NCI-H460 (cell line): ENCODE data around the gene MGAT5B. TPM values are rescaled to one million over a fixed set of nuclear protein-coding genes. Genes with fewer than 3 reads are reported as not detected.
"Not testable (repeated sequence)": the region's sequence is repeated elsewhere in the genome, so short reads cannot be mapped to it uniquely, and the experiment has no call there.

Source experiments
- DNase-seq: peaks from one replicate; pipeline ENCODE4 v3.0.0-alpha.2; 2016; ENCODE audit warnings: low read depth; ENCODE audit errors: extremely low read depth
- polyA plus RNA-seq: library from polyadenylated mRNA; depleted of rRNA; stranded (reverse); fragments of >200 nt; gene quantifications from 2 replicates; pipeline ENCODE4 v1.2.3, GENCODE V29; 2014; cell fraction: nucleus; rRNA removed
- total RNA-seq: library from RNA; depleted of rRNA; stranded (reverse); fragments of >200 nt; shearing (Covaris generic); gene quantifications from 2 replicates; pipeline ENCODE4 v1.2.3, GENCODE V29; 2014; rRNA removed

The MGAT5B gene
- total RNA-seq, result 0.72 and 1.2 TPM in 2 replicates
- polyA plus RNA-seq, result 0.23 and 2.4 TPM in 2 replicates

DNA sequence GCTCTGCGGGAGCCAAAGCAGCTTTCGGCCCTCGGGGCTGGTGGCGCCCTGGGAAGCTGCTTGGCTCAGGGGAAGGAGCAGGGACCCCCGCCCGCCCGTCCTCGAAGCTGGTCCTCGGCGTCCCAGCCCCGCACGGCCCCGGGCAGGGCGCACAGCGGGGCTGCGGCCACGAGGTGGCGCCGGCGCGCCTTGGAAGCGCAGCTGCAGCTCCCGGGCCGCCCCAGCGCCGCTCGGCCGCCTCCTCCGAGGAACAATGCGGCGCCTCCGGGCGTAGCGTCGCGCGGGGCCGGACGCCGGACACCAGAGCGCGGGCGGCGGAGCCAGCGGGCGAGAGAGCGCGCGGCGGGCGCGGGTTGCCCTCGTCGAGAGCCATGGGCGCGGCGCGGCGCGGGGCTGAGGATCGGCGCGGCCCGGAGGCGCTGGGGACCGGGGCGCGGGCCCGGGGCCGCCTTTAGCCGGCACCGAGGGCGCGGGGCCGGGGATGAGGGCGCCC lies at the start of gene MGAT5B:
TSS of gene MGAT5B (plus strand) at position 229 of the 493 bp plus-strand sequence. CDS start 626 bp downstream, outside the sequence.
- DNase-seq, result peak; percentile 71

- DNase-seq, result no peak
These were observed 48.2 kb upstream of the MGAT5B start for GRCh38 chr17:76820039-76820438.

DNA sequence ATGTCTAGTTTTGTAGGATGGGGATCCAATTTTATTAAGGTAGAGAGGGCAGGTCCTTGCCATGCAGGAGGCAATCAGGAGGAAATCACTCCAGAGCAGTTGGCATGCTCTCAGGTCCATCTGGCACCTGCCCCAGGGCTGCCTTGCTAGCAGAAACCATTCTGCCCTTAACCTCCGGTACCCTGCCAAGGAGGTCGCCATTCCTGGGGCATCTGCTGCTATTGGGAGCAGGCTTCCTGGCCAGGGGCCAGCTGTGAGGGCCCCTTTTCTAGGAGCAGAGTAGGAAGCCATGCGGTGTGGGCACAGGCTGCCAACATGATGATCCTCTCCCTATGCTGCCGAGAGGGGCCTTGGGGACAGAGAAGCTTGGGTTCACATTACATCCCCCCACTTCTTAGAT lies 47.6 kb upstream of the MGAT5B start:
- no peak for DNase-seq

GRCh38 chr17:76822184-76822778 lies 45.9 kb upstream of the MGAT5B start:
- DNase-seq, result no peak

GRCh38 chr17:76824093-76824492 lies 44.1 kb upstream of the MGAT5B start:
- DNase-seq, result no peak

- no peak for DNase-seq
These were observed 41.7 kb upstream of the MGAT5B start for GRCh38 chr17:76826330-76827068.

GRCh38 chr17:76827736-76828135 lies 40.5 kb upstream of the MGAT5B start:
- no peak for DNase-seq

DNA sequence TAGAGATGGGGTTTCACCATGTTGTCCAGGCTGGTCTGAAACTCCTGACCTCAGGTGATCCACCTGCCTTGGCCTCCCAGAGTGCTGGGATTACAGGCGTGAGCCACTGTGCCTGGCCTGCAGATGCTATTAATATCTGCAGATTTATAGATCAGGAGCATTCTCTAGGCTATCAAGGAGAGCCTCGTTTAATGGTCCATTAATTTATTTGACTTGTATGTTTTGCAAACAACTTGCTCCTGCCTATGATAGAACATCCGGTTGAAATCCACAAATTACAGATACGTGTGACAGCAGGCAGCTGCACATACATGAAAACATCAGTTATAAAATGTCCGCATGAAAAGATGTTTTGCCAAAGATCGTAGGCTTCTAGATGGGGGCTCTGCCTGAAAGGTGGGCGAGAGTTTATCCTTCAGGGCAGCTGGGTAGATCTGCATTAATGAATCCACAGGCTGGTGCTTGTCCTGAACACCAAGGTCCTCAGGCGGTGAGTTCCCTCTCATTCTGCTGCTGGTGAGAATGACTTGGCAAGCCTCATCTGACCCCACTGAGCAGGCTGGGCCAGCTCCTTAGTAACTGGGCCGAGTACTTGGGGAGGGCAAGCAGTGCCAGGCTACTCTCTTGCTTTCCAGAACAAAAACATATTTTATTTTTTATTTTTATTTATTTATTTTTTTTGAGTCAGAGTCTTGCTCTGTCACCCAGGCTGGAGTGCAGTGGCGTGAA lies 37.1 kb upstream of the MGAT5B start:
- no peak for DNase-seq

- no peak for DNase-seq
These were observed 35.1 kb upstream of the MGAT5B start for GRCh38 chr17:76833034-76833644.

GRCh38 chr17:76833747-76834146 lies 34.5 kb upstream of the MGAT5B start:
- no peak for DNase-seq

- DNase-seq, result no peak
These were observed 33.3 kb upstream of the MGAT5B start for GRCh38 chr17:76834870-76835269.

DNA sequence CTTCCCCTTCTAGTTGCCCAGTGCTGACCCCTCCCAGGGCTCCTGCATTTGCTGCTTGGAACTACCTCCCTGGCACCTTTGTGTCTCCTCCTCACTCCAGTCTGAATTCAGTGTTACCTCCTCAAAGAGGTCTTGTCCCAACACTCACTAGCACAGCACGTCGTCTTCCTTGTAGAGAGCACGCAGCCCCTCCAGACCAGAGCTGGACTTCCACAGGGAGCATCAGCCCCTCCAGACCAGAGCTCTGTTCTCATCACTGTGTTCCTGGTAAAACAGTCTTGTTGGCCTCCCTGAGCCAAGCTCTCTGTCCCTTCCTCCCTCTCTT lies 27.8 kb upstream of the MGAT5B start:
- DNase-seq, result no peak

DNA sequence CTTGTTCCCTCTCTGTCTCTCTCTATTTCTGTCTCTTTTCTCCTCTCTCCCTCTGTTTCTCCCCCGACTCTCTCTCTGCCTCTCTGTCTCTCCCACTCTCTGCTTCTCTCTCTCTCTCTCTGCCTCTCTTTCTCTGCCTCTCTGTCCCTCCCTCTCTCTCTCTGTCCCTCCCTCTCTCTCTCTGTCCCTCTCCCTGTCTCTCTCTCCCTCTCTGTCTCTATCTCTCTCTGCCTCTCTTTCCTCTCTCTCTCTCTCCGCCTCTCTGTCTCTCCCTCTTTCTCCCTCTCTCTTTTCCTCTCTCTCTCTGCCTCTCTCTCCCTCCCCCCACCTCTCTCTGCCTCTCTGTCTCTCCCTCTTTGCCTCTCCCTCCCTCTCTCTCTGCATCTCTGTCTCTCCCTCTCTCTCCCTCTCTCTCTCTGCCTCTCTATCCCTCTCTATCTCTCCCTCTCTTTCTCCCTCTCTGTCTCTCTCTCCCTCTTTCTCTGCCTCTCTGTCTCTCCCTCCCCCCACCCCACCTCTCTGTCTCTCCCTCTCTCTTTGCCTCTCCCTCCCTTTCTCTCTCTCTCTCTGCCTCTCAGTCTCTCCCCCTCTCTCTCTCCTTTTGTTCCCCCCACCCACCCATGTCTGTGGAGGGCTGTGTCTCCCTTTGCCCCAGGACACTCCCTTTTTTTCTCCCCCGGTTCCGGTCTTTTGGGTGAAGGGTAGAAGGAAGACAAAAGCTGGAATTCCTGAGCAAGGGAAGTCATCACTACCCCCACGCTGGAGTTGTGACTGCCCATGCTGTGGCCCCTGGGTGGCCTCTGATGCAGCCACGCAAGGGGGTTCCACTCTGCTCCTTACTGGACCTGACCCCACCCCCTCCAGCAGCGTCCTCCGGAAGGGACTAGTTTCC lies 27.1 kb upstream of the MGAT5B start:
- DNase-seq, result no peak

DNA sequence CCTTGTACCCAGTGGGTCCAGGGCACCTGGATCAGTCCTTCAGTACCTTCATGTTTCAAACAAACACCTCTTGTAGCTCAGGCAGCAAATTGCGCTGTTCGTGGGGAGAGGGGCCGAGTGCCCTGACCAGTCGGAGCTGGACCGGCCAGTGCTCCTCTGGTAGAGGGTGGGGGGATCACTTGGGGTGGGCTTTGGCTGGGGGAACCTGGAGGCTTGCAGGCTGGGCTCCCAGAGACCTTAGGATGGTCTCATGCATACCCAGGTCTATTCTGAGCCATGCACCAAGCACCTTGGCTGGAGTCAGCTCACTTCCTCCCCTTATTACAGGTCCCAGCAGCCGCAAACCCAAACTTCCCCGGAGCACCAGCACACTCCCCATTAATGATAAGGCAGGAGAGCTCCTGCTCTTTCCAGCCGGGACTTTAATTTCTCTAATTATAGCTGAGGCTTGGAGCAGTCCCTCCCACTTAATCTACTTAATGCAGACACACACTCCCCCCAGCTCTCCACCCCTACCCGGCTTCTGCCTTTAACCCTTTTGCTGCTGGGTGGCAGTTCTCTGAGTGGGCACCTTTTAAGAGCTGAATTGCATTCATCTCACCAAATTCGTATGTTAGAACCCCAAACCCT lies 26.3 kb upstream of the MGAT5B start:
- no peak for DNase-seq

DNA sequence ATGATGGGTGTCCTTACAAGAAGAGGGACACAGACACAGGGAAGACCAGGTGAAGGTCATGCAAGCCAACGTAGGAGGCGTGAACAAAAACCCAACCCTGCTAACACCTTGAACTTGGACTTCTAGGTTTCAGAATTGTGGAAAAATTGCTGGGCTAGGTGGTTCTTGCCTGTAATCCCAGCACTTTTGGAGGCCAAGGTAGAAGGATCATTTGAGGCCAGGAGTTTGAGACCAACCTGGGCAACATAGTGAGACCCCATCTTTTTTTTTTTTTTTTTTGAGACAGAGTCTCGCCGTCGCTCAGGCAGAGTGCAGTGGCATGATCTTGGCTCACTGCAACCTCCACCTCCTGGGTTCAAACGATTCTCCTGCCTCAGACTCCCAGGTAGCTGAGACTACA lies 25.1 kb upstream of the MGAT5B start:
- not testable (repeated sequence) for DNase-seq

GRCh38 chr17:76843703-76844484 lies 24.3 kb upstream of the MGAT5B start:
- no peak for DNase-seq

DNA sequence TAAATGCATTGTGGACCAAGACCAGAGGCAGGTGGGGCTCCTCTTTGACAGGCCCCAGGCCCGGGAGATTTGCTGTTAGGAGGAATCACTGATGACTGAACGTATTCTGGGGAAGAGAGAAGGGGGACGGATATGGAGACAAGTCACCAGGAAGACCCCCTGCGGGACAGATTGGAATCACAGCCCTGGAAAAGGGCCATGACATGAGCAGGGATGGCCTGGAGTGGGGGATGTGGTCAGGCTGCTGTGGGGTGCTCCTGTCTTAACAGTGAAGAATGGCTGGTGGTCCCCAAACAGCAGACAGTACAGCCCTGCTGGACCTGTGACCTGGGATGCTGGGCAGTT lies 23.7 kb upstream of the MGAT5B start:
- no peak for DNase-seq

GRCh38 chr17:76844846-76845245 lies 23.4 kb upstream of the MGAT5B start:
- DNase-seq, result no peak

- DNase-seq, result no peak
These were observed 22.6 kb upstream of the MGAT5B start for GRCh38 chr17:76845541-76846017.
